SK-N-SH (cell line): ENCODE measurements around the gene SORL1.

Experiments used
- CTCF ChIP-seq: fragments of 200-600 bp; sonication (generic); IDR thresholded peaks from 2 replicates; pipeline ENCODE4 v1.6.1; 2017; ENCODE audit warnings: antibody characterized with exemption, mild to moderate bottlenecking, moderate library complexity
- MAX ChIP-seq: IDR thresholded peaks from 2 replicates; pipeline ENCODE4 v1.4.0; 2012; ENCODE audit warnings: low read depth
- POLR2AphosphoS5 ChIP-seq: IDR thresholded peaks from 2 replicates; pipeline ENCODE4 v1.6.1; 2012; ENCODE audit warnings: low read depth, low read length
- REST ChIP-seq: IDR thresholded peaks from 2 replicates; pipeline ENCODE4 v1.6.1; 2012; ENCODE audit warnings: mild to moderate bottlenecking, low read depth, low read length, moderate library complexity

- TF ChIP-seq POLR2AphosphoS5 (no peak), CTCF (no peak), REST (no peak), MAX (no peak)
Observed at GRCh38 chr11:121539000-121539399, 86.9 kb downstream of the SORL1 start.
